Measurements from ENCODE around the gene KCNMA1. TPM values are rescaled to one million over a fixed set of nuclear protein-coding genes. Genes with fewer than 3 reads are reported as not detected.

Gene KCNMA1
- total RNA-seq, 1 experiment from 2014 or later: 0.49 TPM

- Histone ChIP-seq H3K9me3 (ENCODE audit: control insufficient read depth in 1 of 2, insufficient read depth in 1 of 2, low read depth in 1 of 2, low read length in 2 of 2) (no peaks in the 10 kb centered on the region), H3K9ac (ENCODE audit: low read length) (no peak overlapping the region), H3K4me1 (ENCODE audit: control insufficient read depth in 1 of 2, insufficient read depth in 2 of 2, low read length in 2 of 2) (no peaks in the 10 kb centered on the region), H3K79me2 (ENCODE audit: insufficient read depth, low read length) (no peaks in the 10 kb centered on the region), H4K20me1 (ENCODE audit: insufficient read depth) (no peaks in the 10 kb centered on the region), H3K4me2 (ENCODE audit: low read length) (no peak overlapping the region), H3K36me3 (ENCODE audit: control insufficient read depth in 1 of 2, insufficient read depth in 2 of 2, low read length in 2 of 2) (no peaks in the 10 kb centered on the region), H3K27ac (ENCODE audit: low read depth, low read length) (no peak overlapping the region), H3K27me3 (ENCODE audit: insufficient read depth, low read length) (peaks cover 12% of the 10 kb centered on the region; the same call in 1 of the 2 replicates), H2AFZ (ENCODE audit: low read depth, low read length, poor library complexity, severe bottlenecking) (no peak overlapping the region), H3K4me3 (replicated peaks in 1 of 2; ENCODE audit: low read depth in 1 of 2, low read length in 2 of 2) (no peak overlapping the region), H3K9me2 (ENCODE audit: insufficient read depth) (no peaks in the 10 kb centered on the region)
- no peak for TF ChIP-seq ELF1 (IDR thresholded peaks at IDR 0.05; ENCODE audit: borderline replicate concordance, low read depth)
- TF ChIP-seq MAX (IDR thresholded peaks at IDR 0.05): no peak
- DNase-seq (ENCODE audit: low read depth, low spot score) (no peak), ATAC-seq (no peak)
- BruUV-seq (replicated peaks): no TSS peak
- ChIA-PET CTCF (no interaction called here), POLR2A (no interaction called here), RAD21 (ENCODE audit: low non-redundant PET in 1 of 2, low total read pairs in 2 of 2, uncharacterized antibody in 2 of 2, unreplicated experiment in 2 of 2) (no interaction called here)
- intact Hi-C loops (cut with micrococcal nuclease): no loop called here
Observed at GRCh38 chr10:77664696-77665095, 27.1 kb upstream of the KCNMA1 start.

GRCh38 chr10:77664008-77664407 is 26.4 kb upstream of the KCNMA1 start:
- POLR2A ChIA-PET: no interaction called here
- CTCF ChIA-PET: no interaction called here
- Histone ChIP-seq H3K4me2 (ENCODE audit: low read length) (no peak overlapping the region), H3K9ac (ENCODE audit: low read length) (no peak overlapping the region), H3K9me2 (ENCODE audit: insufficient read depth) (no peaks in the 10 kb centered on the region), H3K36me3 (ENCODE audit: control insufficient read depth in 1 of 2, insufficient read depth in 2 of 2, low read length in 2 of 2) (no peaks in the 10 kb centered on the region), H3K79me2 (ENCODE audit: insufficient read depth, low read length) (no peaks in the 10 kb centered on the region), H3K4me3 (replicated peaks in 1 of 2; ENCODE audit: low read depth in 1 of 2, low read length in 2 of 2) (no peak overlapping the region), H3K27me3 (ENCODE audit: insufficient read depth, low read length) (peaks cover 12% of the 10 kb centered on the region; the same call in 1 of the 2 replicates), H3K4me1 (ENCODE audit: control insufficient read depth in 1 of 2, insufficient read depth in 2 of 2, low read length in 2 of 2) (no peaks in the 10 kb centered on the region; a peak in 1 of 4 replicates), H2AFZ (ENCODE audit: low read depth, low read length, poor library complexity, severe bottlenecking) (no peak overlapping the region), H3K27ac (ENCODE audit: low read depth, low read length) (no peak overlapping the region), H3K9me3 (ENCODE audit: control insufficient read depth in 1 of 2, insufficient read depth in 1 of 2, low read depth in 1 of 2, low read length in 2 of 2) (no peaks in the 10 kb centered on the region), H4K20me1 (ENCODE audit: insufficient read depth) (no peaks in the 10 kb centered on the region)
- ATAC-seq: no peak
- RAD21 ChIA-PET (ENCODE audit: low non-redundant PET in 1 of 2, low total read pairs in 2 of 2, uncharacterized antibody in 2 of 2, unreplicated experiment in 2 of 2): no interaction called here
- intact Hi-C loops (cut with micrococcal nuclease): no loop called here
- DNase-seq (ENCODE audit: low read depth, low spot score): no peak
- TF ChIP-seq MAX (IDR thresholded peaks at IDR 0.05) (no peak), CEBPB (IDR thresholded peaks at IDR 0.05; ENCODE audit: low read depth) (no peak), EZH2phosphoT487 (IDR thresholded peaks at IDR 0.05; ENCODE audit: borderline replicate concordance) (no peak), EZH2 (IDR thresholded peaks at IDR 0.05) (no peak), SIN3A (IDR thresholded peaks at IDR 0.05; ENCODE audit: low read depth) (no peak), ELF1 (IDR thresholded peaks at IDR 0.05; ENCODE audit: borderline replicate concordance, low read depth) (no peak), SP1 (IDR thresholded peaks at IDR 0.05; ENCODE audit: low read depth) (no peak), POLR2AphosphoS5 (IDR thresholded peaks at IDR 0.05; ENCODE audit: low read depth, low read length) (no peak), ZFX (IDR thresholded peaks at IDR 0.05) (no peak), RAD21 (IDR thresholded peaks at IDR 0.05; ENCODE audit: low read depth) (no peak), POLR2A (IDR thresholded peaks at IDR 0.05; ENCODE audit: borderline replicate concordance, extremely low read depth, insufficient read depth, insufficient read length) (no peak), ZNF274 (IDR thresholded peaks at IDR 0.05; ENCODE audit: low read depth, low read length) (no peak), YY1 (IDR thresholded peaks at IDR 0.05; ENCODE audit: extremely low read depth, insufficient replicate concordance, low read depth, low read length) (no peak), CTCF (IDR thresholded peaks at IDR 0.05 in 2 of 3, conservative IDR thresholded peaks at IDR 0.05 in 1 of 3; ENCODE audit: borderline replicate concordance in 1 of 3, insufficient read depth in 1 of 3, low read depth in 2 of 3, low read length in 2 of 3) (no peak), JUND (IDR thresholded peaks at IDR 0.05) (no peak), SRF (IDR thresholded peaks at IDR 0.05; ENCODE audit: low read depth) (no peak), CBX3 (IDR thresholded peaks at IDR 0.05; ENCODE audit: low read depth) (no peak)
- BruUV-seq (replicated peaks): no TSS peak

Measured in HCT116 (cell line).